GM21786 (cell line): ENCODE data around the gene EEF1AKMT2.
"Not testable (repeated sequence)": the region's sequence is repeated elsewhere in the genome, so short reads cannot be mapped to it uniquely, and the experiment has no call there.

Source experiments
- ATAC-seq: cut with Tn5 transposase; IDR thresholded peaks from one replicate; pipeline ENCODE4 v1.9.1; 2021; ENCODE audit not compliant: unreplicated experiment

Gene EEF1AKMT2

GRCh38 chr10:124756156-124756903, 35.4 kb downstream of the EEF1AKMT2 start:
- no peak for ATAC-seq

GRCh38 chr10:124755581-124755980, 36.1 kb downstream of the EEF1AKMT2 start:
- ATAC-seq: no peak

- no peak for ATAC-seq
These were observed 37.5 kb downstream of the EEF1AKMT2 start for GRCh38 chr10:124754227-124754626.

DNA sequence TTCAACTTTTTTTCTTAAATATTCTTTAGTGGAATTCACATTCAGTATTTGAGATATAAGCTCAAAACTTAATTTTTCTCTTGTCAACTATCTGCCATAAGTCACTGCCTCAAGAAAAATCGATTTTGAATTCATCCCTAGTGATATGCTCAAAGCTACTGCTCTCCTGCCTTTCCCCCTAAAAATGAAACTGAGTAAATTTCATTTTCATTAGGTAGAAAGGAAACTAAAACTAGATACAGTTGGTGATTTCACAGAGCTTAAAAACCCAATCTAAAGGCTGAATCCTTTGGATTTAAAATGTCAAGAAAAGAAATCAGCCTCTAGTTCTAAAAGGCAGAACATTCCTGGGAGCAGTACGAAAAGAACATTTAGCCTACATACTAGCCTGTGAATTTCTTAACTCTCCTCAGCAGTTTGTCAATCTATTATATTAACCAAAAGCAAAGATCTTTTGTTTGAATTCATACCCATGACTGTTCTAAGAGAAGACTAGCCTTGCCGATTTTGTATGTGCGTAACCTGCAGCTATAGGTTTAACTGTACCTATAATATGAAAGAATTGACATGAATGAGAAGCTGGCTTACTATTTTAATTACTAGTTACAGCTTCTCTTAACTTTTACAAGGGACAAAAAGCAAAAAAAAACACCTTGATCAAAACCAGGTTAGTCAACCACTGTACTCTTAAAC, 42.6 kb downstream of the EEF1AKMT2 start:
- ATAC-seq: peak; percentile 50

- no peak for ATAC-seq
These were observed 43.5 kb downstream of the EEF1AKMT2 start for GRCh38 chr10:124748166-124748565.

DNA sequence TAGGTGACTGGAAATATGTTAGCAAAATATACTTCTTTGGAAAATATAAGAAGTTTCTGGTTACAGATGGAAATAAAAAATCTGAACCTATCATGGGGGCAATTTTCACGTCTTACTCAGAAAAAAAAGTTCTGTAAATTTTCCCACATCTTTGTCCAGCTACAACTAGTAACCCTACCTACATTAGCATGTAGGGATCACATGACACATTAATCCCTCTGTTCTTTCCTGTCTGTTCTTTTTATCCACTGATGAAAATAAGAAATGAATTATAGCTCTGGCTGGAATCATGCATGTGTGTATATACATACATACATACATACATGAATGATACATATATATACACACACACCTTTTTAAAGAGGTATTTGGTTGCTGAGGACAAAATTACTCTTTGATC, 43.9 kb downstream of the EEF1AKMT2 start:
- ATAC-seq: no peak

DNA sequence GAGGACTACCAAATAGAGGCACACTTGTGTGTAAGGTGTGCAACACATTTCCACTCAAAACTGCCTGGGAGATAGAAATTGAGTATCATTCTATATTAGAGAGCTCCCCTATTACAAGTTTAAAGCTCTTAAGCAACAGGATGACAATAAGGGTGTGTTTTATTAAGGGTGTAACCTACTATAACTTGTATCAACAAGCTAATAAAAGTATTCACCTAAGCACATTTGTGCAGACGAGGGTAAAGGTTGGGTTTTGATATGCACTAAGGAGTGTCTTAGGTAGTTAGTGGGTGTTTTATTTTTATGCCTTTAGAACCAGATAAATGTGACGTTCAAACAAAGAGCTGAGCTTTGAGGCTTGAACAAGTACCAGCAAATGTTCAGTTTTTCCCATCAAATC, 44.7 kb downstream of the EEF1AKMT2 start:
- no peak for ATAC-seq

DNA sequence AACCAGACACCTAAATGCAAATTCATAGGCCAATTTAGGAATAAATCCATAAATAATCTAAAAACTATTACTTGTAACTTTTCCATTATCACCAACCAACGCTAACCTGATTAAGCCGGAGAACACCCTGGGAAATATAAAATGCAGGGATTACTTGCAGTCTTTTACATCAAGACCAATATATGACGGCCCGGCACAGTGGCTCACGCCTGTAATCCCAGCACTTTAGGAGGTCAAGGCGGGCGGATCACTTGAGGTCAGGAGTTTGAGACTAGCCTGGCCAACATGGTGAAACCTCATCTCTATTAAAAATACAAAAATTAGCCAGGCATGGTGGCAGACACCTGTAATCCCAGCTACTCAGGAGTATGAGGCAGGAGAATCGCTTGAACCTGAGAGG, 45.2 kb downstream of the EEF1AKMT2 start:
- ATAC-seq: not testable (repeated sequence)

GRCh38 chr10:124745673-124746072, 46.0 kb downstream of the EEF1AKMT2 start:
- ATAC-seq: no peak

GRCh38 chr10:124745252-124745651, 46.4 kb downstream of the EEF1AKMT2 start:
- no peak for ATAC-seq

DNA sequence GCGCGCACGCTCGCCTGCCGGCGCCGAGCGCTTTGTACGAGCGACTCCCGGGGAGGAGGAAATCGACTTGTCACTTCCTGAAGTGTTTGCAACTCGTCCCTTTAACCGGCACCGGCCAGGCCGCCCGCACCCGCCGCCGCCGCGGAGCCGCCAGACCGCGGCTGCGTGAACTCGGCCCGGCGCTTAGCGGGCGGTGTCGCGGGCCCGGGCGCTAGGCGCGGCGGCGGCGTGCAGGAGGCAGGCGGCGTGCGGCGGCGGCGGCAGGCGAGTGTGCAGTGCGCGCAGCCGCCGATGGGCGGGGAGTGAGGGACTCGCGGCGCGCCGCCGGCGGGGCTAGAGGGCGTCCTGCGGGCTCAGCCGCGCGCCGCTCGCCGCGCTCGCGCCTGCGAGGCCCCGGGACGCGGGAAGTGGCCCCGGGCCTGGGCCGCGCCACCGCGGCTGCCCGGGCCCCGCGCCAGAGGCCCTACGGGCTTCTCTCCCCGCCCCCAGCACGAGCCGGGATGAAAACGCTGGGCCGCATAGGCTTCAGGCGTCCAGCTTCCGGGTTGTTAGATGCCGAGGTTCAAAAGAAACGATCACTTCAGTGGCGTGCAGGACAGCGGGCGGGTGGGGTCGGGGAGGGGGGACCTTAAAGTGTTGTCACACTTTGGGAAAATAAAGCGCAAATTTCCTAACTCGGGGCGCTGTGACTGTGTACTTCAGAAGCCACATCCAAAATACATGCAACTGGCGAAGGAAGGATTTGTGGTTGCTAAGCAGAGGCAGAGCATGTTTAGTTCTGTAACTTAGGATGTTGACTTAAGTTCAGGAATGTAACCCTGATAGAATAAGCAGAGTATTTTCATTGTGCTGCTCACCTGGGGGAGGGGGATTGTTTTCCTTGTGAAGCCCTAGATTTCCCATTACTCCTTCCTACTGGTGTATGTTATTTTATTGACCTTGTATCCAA, 47.3 kb downstream of the EEF1AKMT2 start, which contains the start of gene FAM53B:
TSS of gene FAM53B (minus strand) at position 277 of the 949 bp plus-strand sequence. CDS start 37,665 bp downstream, outside the sequence.
- ATAC-seq: peak; percentile 53

DNA sequence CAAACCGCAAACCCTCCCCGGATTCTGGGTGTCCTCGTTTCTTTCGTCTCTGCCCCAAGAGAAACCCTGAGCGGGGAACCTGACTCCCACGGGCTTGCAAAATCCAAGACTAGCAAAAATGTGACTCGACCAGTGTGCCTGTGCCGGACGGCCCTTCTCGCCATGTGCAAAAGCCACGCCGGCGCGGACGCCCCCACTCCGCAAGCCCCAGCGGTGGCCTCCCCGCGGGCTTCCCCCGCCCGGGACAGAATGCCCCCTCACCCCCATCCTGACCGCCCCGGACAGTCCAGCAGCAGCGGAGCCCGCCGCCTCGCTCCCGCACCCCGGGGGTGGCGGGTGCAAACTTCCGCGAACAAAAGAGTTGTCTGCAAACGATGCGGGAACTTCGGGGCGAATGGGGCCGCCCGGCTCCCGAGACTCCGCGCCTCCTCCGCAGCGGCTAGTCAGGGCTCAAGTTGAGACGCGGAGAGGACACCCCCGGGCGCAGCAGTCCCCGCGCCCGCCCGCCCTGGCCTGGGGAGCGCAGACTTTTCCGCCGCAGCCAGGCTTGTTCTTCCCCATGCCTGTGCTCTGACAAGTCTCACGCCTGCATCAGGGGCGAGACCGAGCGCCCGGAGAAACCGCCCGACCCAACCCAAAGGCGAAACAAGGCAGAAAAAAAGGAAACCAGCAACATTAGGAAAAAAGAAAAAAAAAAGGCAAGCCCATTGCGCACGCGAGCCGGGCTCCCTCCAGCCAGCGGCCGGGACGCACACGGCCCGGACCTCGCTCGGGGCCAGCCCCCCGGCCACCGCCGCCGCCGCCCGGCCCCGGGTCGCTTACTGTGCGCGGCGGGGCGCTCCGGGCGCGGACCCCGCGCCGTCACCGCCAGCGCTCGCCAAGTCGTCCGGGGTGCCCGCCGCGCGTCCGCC, 48.2 kb downstream of the EEF1AKMT2 start:
- ATAC-seq: no peak

- no peak for ATAC-seq
These were observed 49.1 kb downstream of the EEF1AKMT2 start for GRCh38 chr10:124742413-124743190.

GRCh38 chr10:124741922-124742412, 49.7 kb downstream of the EEF1AKMT2 start:
- ATAC-seq: no peak

- peak; percentile 42 for ATAC-seq
These were observed 50.3 kb downstream of the EEF1AKMT2 start for GRCh38 chr10:124741281-124741921.

- peak; percentile 26 for ATAC-seq
These were observed 51.1 kb downstream of the EEF1AKMT2 start for GRCh38 chr10:124740369-124741280.

- no peak for ATAC-seq
These were observed 51.7 kb downstream of the EEF1AKMT2 start for GRCh38 chr10:124739986-124740368.
